Measurements from ENCODE around the gene SPATA18. TPM values are rescaled to one million over a fixed set of nuclear protein-coding genes. Genes with fewer than 3 reads are reported as not detected.

The SPATA18 gene
- total RNA-seq, 1 donor from 2014 or later, result 17.0 TPM

GRCh38 chr4:52010986-52011385, 40.1 kb upstream of the SPATA18 start:
- Mint-ChIP-seq H3K27ac (no peak overlapping the region), H3K4me1 (ENCODE audit: unreplicated experiment) (no peaks in the 10 kb centered on the region), H3K27me3 (no peaks in the 10 kb centered on the region), H3K4me3 (no peak overlapping the region), H3K36me3 (peaks cover 9% of the 10 kb centered on the region), H3K9me3 (no peaks in the 10 kb centered on the region)
- DNase-seq (ENCODE audit: extremely low spot score, unreplicated experiment), result no peak
- no peak for TF ChIP-seq CTCF (conservative IDR thresholded peaks at IDR 0.05)

- H3K4me3 Mint-ChIP-seq, result no peak overlapping the region
- H3K9me3 Mint-ChIP-seq, result no peaks in the 10 kb centered on the region
- peaks cover 9% of the 10 kb centered on the region for H3K36me3 Mint-ChIP-seq
- no peak for DNase-seq (ENCODE audit: extremely low spot score, unreplicated experiment)
- H3K27ac Mint-ChIP-seq, result no peak overlapping the region
- no peaks in the 10 kb centered on the region for H3K4me1 Mint-ChIP-seq (ENCODE audit: unreplicated experiment)
- no peak for TF ChIP-seq CTCF (conservative IDR thresholded peaks at IDR 0.05)
- H3K27me3 Mint-ChIP-seq, result no peaks in the 10 kb centered on the region
Measured at GRCh38 chr4:52012651-52013050, 38.5 kb upstream of the SPATA18 start.

GRCh38 chr4:52014903-52015302, 36.2 kb upstream of the SPATA18 start:
- Mint-ChIP-seq H3K4me1 (ENCODE audit: unreplicated experiment) (no peaks in the 10 kb centered on the region), H3K36me3 (peaks cover 13% of the 10 kb centered on the region), H3K4me3 (no peak overlapping the region), H3K27me3 (no peaks in the 10 kb centered on the region), H3K27ac (peak overlapping the region; percentile 27), H3K9me3 (no peaks in the 10 kb centered on the region)
- TF ChIP-seq CTCF (conservative IDR thresholded peaks at IDR 0.05), result no peak
- no peak for DNase-seq (ENCODE audit: extremely low spot score, unreplicated experiment)

- Mint-ChIP-seq H3K27ac (peak overlapping the region; percentile 27), H3K4me3 (no peak overlapping the region), H3K36me3 (peaks cover 16% of the 10 kb centered on the region), H3K4me1 (ENCODE audit: unreplicated experiment) (no peaks in the 10 kb centered on the region), H3K27me3 (no peaks in the 10 kb centered on the region), H3K9me3 (no peaks in the 10 kb centered on the region)
- no peak for DNase-seq (ENCODE audit: extremely low spot score, unreplicated experiment)
- TF ChIP-seq CTCF (conservative IDR thresholded peaks at IDR 0.05), result peak; percentile 20
Measured at GRCh38 chr4:52015366-52015765, 35.7 kb upstream of the SPATA18 start.

GRCh38 chr4:52016981-52017380, 34.1 kb upstream of the SPATA18 start:
- no peak for TF ChIP-seq CTCF (conservative IDR thresholded peaks at IDR 0.05)
- no peaks in the 10 kb centered on the region for H3K27me3 Mint-ChIP-seq
- H3K27ac Mint-ChIP-seq, result peak overlapping the region; percentile 12
- H3K36me3 Mint-ChIP-seq, result peaks cover 14% of the 10 kb centered on the region
- no peak for DNase-seq (ENCODE audit: extremely low spot score, unreplicated experiment)
- H3K4me1 Mint-ChIP-seq (ENCODE audit: unreplicated experiment), result no peaks in the 10 kb centered on the region
- no peaks in the 10 kb centered on the region for H3K9me3 Mint-ChIP-seq
- no peak overlapping the region for H3K4me3 Mint-ChIP-seq

GRCh38 chr4:52017814-52018213, 33.3 kb upstream of the SPATA18 start:
- Mint-ChIP-seq H3K9me3 (no peaks in the 10 kb centered on the region), H3K36me3 (peaks cover 12% of the 10 kb centered on the region)

More at GRCh38 chr4:52017814-52018213, 33.3 kb upstream of the SPATA18 start:
- Mint-ChIP-seq H3K27ac (no peak overlapping the region), H3K4me3 (peak overlapping the region; percentile 18), H3K4me1 (ENCODE audit: unreplicated experiment) (no peaks in the 10 kb centered on the region), H3K27me3 (no peaks in the 10 kb centered on the region)
- TF ChIP-seq CTCF (conservative IDR thresholded peaks at IDR 0.05), result no peak
- no peak for DNase-seq (ENCODE audit: extremely low spot score, unreplicated experiment)

All from type B pancreatic cell (in vitro differentiated cells).